ENCODE measurements around the gene COL4A1. TPM values are rescaled to one million over a fixed set of nuclear protein-coding genes. Genes with fewer than 3 reads are reported as not detected.

Gene COL4A1
- total RNA-seq, 1 donor from 2014 or later, result 2,489 TPM

- Mint-ChIP-seq H3K27ac (ENCODE audit: unreplicated experiment) (peak overlapping the region; percentile 70), H3K36me3 (ENCODE audit: low read depth, unreplicated experiment) (peaks cover 31% of the 10 kb centered on the region), H3K4me3 (ENCODE audit: unreplicated experiment) (peak overlapping the region; percentile 50), H3K27me3 (ENCODE audit: low read depth, unreplicated experiment) (no peaks in the 10 kb centered on the region), H3K9me3 (ENCODE audit: unreplicated experiment) (no peaks in the 10 kb centered on the region), H3K4me1 (ENCODE audit: low read depth, unreplicated experiment) (peaks cover 66% of the 10 kb centered on the region)
- no peaks in the 10 kb centered on the region for H3K9me3 ChIP-seq (ENCODE audit: insufficient read depth, low read depth, low read length)
- H3K27ac ChIP-seq (ENCODE audit: low read depth, low read length), result no peak overlapping the region
- peaks cover 100% of the 10 kb centered on the region for H3K79me2 ChIP-seq (ENCODE audit: insufficient read depth, low read length)
- H3K36me3 ChIP-seq (ENCODE audit: insufficient read depth, low read length), result peaks cover 27% of the 10 kb centered on the region
- no peak overlapping the region for H3K9ac ChIP-seq (ENCODE audit: low read length)
- DNase-seq (ENCODE audit: low read depth), result no peak
- no peak overlapping the region for H3K4me3 ChIP-seq (ENCODE audit: insufficient read depth, low read depth, low read length)
- H3K27me3 ChIP-seq (ENCODE audit: insufficient read depth, low read length), result no peaks in the 10 kb centered on the region
- peaks cover 47% of the 10 kb centered on the region for H3K4me1 ChIP-seq (ENCODE audit: insufficient read depth, low read length)
- FAIRE-seq, result no peak
- H4K20me1 ChIP-seq (ENCODE audit: insufficient read depth, low read length), result peaks cover 98% of the 10 kb centered on the region
- H3K4me2 ChIP-seq (ENCODE audit: low read length), result peak overlapping the region; percentile 98
- no peak overlapping the region for H2AFZ ChIP-seq (ENCODE audit: low read depth, low read length)
- TF ChIP-seq EZH2 (IDR thresholded peaks at IDR 0.05; ENCODE audit: insufficient read depth, low read length), result no peak
- TF ChIP-seq CTCF (IDR thresholded peaks at IDR 0.05; ENCODE audit: insufficient read depth, low read depth, low read length), result no peak
Measured at GRCh38 chr13:110300090-110300815, 6.7 kb downstream of the COL4A1 start.

- peaks cover 38% of the 10 kb centered on the region for H3K4me1 ChIP-seq (ENCODE audit: insufficient read depth, low read length)
- no peak for FAIRE-seq
Measured at GRCh38 chr13:110299283-110299840, 7.6 kb downstream of the COL4A1 start.

More at GRCh38 chr13:110299283-110299840, 7.6 kb downstream of the COL4A1 start:
- Mint-ChIP-seq H3K4me1 (ENCODE audit: low read depth, unreplicated experiment) (peaks cover 63% of the 10 kb centered on the region), H3K36me3 (ENCODE audit: low read depth, unreplicated experiment) (peaks cover 25% of the 10 kb centered on the region), H3K4me3 (ENCODE audit: unreplicated experiment) (no peak overlapping the region), H3K9me3 (ENCODE audit: unreplicated experiment) (no peaks in the 10 kb centered on the region), H3K27me3 (ENCODE audit: low read depth, unreplicated experiment) (no peaks in the 10 kb centered on the region), H3K27ac (ENCODE audit: unreplicated experiment) (no peak overlapping the region)
- peaks cover 98% of the 10 kb centered on the region for H4K20me1 ChIP-seq (ENCODE audit: insufficient read depth, low read length)
- peaks cover 27% of the 10 kb centered on the region for H3K36me3 ChIP-seq (ENCODE audit: insufficient read depth, low read length)
- no peaks in the 10 kb centered on the region for H3K27me3 ChIP-seq (ENCODE audit: insufficient read depth, low read length)
- DNase-seq (ENCODE audit: low read depth), result no peak
- no peak overlapping the region for H2AFZ ChIP-seq (ENCODE audit: low read depth, low read length)
- peaks cover 100% of the 10 kb centered on the region for H3K79me2 ChIP-seq (ENCODE audit: insufficient read depth, low read length)
- TF ChIP-seq CTCF (IDR thresholded peaks at IDR 0.05; ENCODE audit: insufficient read depth, low read depth, low read length) (no peak), EZH2 (IDR thresholded peaks at IDR 0.05; ENCODE audit: insufficient read depth, low read length) (no peak)
- H3K4me2 ChIP-seq (ENCODE audit: low read length), result peak overlapping the region; percentile 41
- H3K27ac ChIP-seq (ENCODE audit: low read depth, low read length), result no peak overlapping the region
- no peaks in the 10 kb centered on the region for H3K9me3 ChIP-seq (ENCODE audit: insufficient read depth, low read depth, low read length)
- peak overlapping the region; percentile 34 for H3K9ac ChIP-seq (ENCODE audit: low read length)
- H3K4me3 ChIP-seq (ENCODE audit: insufficient read depth, low read depth, low read length), result no peak overlapping the region
